Inferior parietal cortex (tissue), 1 donor: ENCODE measurements around the gene ZBTB16.

Experiments
- DNase-seq: peaks from one replicate; pipeline ENCODE4 v3.0.0-alpha.2; 2016; ENCODE audit errors: extremely low spot score

ZBTB16 gene

DNA sequence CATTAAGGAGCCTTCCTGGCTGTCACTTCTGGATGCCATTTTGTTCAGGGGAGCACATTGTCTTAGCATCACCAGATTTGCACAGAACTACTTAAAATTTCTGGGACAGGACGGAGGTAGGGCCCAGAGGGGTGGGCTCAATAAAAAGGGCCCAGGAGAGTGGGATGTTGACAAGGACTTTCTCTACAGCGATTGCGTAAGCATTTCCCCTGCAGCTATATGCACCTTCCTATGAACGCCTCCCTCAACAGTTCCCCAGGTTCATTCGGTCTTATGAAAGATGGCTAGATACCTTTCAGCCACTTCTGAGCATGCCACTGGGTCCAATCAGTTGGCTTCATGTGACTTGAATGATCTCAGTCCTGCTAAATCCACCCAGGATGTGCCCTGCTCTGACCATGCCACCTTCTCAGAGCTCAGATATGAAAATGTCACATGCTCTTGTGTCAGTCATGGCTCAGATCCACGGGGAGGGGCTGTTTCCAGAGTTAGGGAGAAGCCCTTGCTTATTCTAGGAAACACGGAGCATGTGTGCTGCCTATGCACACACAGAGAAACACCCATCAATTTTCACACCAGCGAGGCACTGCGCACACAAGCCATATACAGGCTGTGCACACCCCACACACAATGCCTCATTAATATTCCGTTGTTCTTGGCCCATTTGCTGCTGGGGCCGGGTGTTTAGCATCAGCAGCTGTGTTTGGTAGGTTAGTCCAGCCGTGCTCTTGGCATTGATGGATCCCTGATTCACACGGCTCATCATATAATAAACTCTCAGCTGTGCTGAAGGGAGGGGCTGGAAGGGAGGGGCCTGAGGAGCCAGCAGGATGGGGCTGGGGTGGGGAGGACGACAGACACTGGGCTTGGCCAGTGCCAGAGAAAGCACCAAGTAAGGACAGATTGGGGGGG is 184.2 kb downstream of the ZBTB16 start:
- DNase-seq, result no peak

DNA sequence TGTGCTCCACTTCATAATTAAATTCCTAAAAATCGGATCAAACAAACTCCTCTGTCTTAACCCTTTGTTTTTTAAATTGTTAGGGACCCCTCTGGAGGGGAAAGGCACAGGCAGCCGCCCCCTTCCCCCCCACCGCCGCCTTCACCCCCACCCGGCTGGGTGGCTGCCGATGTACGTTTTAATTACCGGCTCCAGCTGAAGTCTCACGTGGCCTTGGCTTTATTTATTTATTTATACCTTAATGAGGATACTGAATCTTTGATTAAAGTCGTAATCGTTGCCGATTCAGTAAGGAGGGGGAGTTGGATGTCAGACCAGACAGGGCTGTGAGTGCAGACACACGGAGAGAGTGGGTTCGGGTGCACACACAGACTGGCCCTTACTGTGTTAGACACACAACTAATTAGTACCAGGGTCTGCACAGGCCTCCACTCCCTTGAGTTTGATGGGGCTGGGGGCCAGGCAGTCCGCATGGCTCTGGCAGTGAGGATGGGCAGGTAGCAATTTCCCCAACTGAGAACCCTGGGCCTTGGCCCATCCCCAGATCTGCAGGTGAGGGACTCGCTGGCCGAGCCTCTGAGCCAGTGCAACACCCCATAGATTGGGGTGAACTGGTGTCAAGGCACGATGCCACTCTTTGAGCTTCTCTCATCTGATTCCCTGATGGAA is 185.3 kb downstream of the ZBTB16 start:
- no peak for DNase-seq

GRCh38 chr11:114246321-114247069 is 187.0 kb downstream of the ZBTB16 start:
- no peak for DNase-seq

- no peak for DNase-seq
These were observed 187.7 kb downstream of the ZBTB16 start for GRCh38 chr11:114247070-114247789.

- DNase-seq, result no peak
These were observed 190.7 kb downstream of the ZBTB16 start for GRCh38 chr11:114250180-114250579.

DNA sequence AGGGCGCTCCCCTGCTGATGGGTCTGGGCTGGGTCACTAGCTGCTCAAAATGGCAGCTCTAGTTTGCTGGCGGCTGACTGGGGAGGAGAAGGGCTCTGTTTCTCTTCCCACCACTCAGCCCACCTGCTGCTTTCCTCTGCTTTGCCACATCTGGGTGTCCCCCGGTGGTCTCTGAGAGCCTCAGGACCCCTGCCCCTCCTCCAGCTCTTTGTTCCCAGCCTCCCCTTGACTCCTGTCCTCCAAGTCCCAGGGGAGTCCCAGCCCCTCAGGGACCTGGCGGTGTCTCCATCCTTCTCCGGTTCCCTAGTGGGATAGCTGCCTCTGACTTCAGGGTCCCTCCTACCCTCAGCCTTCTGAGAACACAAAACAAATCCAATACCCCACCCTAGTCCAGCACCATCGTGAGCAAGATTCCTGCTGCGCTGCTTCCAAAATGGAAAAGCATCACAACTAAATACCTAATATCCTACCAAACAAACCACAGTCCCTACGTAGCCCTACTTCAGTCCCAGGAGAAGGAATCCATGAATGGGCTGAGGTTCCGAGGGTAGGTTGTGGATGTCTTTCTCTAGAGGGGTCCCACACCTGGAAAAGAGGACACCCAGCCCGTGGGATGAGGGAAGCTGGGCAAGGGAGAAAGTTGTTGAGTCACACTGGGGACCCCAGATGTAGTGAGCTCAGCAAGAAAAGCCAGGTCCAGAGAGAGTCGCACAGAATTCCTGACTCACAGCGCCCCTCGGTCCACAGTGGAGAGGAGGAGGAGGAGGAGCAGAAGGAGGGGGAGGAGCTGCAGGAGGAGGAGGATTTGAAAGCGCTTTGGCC is 191.7 kb downstream of the ZBTB16 start:
- DNase-seq, result no peak

GRCh38 chr11:114251815-114252337 is 192.4 kb downstream of the ZBTB16 start:
- no peak for DNase-seq

GRCh38 chr11:114252767-114253166 is 193.3 kb downstream of the ZBTB16 start:
- DNase-seq, result no peak

DNA sequence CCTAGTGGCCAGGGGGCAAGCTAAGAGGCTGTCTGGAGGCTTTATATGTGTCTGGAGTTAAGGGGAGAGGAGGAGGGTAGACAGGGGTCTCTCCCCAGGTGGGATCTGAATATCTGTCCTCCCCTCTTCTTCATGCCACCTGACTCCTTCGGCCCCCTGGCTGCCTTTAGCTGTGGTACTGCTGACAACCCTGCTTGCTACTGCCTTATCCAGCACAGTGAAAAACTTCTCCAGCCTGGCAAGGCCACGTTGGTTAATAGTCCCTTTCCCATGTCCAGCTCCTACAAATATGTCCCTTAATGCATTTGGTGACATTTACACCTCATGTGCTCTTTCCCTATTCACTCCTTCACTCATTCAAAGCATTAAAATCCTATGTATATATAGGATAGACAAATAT is 194.3 kb downstream of the ZBTB16 start:
- no peak for DNase-seq

- no peak for DNase-seq
These were observed 195.1 kb downstream of the ZBTB16 start for GRCh38 chr11:114254571-114255146.

- no peak for DNase-seq
These were observed 195.8 kb downstream of the ZBTB16 start for GRCh38 chr11:114255289-114255688.

GRCh38 chr11:114256176-114256966 is 196.9 kb downstream of the ZBTB16 start:
- DNase-seq, result no peak

GRCh38 chr11:114256967-114257286 is 197.4 kb downstream of the ZBTB16 start:
- DNase-seq, result no peak

DNA sequence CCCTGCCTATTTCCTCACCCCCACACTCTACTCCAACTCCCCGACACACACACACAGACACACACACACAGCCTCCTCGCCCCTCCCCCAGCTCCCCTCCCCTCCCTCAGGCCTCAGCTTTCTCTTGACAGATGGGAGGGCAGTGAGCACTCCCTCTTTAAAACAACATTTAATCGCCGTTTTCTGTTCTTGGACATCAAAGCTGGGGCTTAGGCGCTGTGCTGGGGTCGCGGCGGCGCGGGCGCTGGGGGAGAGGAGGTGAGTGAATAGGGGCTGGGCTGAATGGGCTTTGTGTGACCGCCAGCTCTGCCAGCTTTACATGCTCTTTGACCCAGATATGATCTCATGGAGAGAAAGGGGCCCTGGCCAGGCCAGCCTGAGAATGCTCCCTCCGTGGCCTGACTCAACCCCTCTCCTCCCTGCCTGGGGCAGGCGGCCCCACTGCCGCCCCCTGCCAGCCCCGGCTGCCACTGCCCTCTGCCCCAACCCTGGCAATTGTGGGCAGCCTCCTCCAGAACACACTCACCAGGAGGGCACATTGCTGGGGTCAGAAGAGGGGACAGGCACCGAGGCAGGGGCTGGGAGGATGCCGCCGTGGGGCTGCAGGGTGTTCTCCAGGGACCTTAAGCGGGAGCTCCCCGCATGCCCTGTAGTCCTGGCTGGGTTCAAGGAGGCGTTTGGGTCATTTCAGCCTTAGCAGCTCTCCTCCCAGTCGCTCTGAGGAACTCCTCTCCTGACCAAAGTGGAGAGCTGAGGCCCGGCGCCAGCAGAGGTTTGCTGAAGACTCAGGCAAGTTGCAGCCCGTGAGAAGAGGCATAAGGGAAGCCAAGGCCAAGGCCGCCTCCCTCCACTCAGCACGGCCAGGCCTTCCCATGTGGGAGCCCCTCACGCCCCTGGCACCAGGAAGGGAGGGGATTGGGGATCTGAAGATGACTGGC is 198.4 kb downstream of the ZBTB16 start:
- DNase-seq, result no peak

- DNase-seq, result no peak
These were observed 199.2 kb downstream of the ZBTB16 start for GRCh38 chr11:114258696-114259095.

GRCh38 chr11:114259124-114259526 is 199.6 kb downstream of the ZBTB16 start:
- no peak for DNase-seq

DNA sequence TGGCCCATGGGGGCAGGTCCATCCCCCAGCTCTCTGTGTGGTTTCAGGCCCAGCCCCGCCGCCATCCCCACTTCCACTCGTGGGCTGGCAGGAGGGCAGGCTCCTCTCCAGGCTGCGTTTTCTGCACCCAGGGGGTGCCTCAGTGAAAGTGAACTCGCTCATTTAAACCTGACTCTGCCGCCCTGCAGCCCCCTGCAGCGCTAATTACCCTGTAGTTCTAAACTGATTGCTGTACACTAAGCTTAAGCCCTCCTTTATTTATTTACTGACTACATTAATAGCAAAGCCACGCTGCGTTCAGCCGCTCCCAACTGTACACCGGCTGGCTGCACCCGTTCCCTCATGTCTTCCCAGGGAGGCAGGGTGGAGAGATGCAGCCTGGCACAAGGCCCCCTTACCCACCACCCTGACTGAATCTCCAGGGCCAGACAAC is 200.1 kb downstream of the ZBTB16 start:
- no peak for DNase-seq

DNA sequence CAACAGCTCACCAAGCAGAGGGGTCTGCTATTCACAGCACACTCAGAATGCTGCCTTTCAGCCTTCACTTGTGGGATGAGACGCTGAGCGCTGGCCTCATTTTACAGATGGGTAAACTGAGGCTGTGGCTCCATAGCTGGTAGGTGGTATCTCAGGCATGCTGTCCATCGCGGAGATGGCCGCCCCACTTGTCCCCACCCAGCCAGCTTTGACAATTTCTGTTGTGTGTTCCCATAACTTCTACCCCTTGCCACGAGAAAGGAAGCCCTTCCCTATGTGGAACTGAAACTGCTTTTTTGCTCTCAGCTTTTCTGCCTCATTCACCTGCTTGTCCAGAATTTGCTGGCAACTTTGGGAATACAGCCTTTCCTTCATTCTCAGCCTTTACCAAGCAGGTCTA is 200.6 kb downstream of the ZBTB16 start:
- DNase-seq, result no peak
